Measurements from ENCODE around the gene STON2.

STON2 gene

DNA sequence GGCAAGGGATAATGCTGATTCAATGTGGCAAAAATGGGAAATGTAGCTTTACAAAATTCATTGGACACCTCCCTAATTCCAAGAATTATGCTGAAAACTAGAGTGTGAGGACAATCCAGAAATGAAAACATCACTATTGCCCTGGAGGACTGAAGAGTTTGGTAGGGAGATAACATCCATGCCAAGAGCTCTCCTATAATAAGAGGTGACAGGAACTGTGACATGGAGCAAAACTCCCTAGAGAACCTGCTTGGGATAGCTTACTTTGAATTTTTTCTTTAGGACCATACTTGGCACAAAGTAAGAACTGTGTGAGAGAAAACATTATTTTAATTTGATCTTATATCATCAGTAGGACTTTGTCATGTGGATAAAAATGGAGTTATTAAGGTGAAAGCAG, 48.9 kb downstream of the STON2 start:
- H3K4me3 ChIP-seq (replicated peaks; ENCODE audit: low read depth, low read length), result no peak overlapping the region
- no peak for DNase-seq (ENCODE audit: low read depth)
- TF ChIP-seq, protein P1, sequence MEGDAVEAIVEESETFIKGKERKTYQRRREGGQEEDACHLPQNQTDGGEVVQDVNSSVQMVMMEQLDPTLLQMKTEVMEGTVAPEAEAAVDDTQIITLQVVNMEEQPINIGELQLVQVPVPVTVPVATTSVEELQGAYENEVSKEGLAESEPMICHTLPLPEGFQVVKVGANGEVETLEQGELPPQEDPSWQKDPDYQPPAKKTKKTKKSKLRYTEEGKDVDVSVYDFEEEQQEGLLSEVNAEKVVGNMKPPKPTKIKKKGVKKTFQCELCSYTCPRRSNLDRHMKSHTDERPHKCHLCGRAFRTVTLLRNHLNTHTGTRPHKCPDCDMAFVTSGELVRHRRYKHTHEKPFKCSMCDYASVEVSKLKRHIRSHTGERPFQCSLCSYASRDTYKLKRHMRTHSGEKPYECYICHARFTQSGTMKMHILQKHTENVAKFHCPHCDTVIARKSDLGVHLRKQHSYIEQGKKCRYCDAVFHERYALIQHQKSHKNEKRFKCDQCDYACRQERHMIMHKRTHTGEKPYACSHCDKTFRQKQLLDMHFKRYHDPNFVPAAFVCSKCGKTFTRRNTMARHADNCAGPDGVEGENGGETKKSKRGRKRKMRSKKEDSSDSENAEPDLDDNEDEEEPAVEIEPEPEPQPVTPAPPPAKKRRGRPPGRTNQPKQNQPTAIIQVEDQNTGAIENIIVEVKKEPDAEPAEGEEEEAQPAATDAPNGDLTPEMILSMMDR (IDR thresholded peaks at IDR 0.05; ENCODE audit: low read length, missing control alignments), result no peak

DNA sequence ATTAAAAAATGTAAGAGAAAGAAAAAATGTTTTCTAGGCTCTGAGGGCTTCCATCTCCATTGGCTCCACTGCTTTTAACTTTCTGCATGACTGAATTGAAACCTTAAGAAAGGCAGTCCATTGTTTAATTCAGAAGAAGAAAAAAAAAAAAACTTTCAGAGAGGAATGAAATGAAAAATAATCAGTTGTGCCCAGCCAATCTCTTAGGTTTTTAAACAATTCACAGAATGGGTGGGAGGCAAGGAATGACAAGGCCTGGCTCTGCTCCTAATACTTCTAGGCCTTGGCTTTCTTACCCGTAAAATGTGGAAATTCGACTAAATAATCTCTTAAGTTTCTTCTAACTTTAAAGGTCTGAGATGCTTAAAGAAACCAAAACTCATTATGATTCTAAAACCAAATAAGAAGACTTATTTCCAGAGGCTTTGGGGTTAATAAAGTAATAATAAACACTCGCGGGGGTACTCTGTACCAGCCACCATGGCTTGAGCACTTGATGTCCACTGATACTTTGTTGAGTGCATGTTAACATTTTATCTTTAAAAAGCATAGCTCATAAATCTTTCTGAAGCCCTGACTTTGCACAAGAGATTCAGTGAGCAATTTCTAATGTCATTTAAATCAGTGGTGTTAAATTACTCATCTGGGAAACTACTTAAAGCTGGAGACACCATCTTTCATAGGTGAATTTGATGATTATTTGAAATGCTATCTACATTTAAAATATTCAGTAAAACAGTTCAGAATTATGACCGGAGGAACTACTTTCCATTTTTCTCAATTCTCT, 49.6 kb downstream of the STON2 start:
- TF ChIP-seq, protein P1 (IDR thresholded peaks at IDR 0.05; ENCODE audit: low read length, missing control alignments), result no peak
- DNase-seq (ENCODE audit: low read depth), result no peak
- H3K4me3 ChIP-seq (replicated peaks; ENCODE audit: low read depth, low read length), result no peak overlapping the region

DNA sequence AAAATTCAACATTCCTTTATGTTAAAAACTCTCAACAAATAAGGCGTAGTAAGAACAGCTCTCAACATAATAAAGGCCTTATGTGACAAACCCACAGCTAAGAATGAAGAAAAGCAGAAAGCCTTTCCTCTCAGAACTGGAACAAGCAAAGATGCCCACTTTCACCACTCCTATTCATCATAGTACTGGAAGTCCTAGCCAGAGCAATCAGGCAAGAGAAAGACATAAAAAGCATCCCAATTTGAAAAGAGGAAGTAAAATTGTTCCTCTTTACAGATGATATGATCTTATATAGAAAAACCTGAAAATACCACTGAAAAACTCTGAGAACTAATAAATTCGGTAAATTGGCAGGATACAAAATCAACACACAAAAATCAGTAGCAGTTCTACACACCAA, 52.1 kb downstream of the STON2 start:
- no peak overlapping the region for H3K4me3 ChIP-seq (replicated peaks; ENCODE audit: low read depth, low read length)
- DNase-seq (ENCODE audit: low read depth), result no peak
- TF ChIP-seq, protein P1 (IDR thresholded peaks at IDR 0.05; ENCODE audit: low read length, missing control alignments), result no peak

DNA sequence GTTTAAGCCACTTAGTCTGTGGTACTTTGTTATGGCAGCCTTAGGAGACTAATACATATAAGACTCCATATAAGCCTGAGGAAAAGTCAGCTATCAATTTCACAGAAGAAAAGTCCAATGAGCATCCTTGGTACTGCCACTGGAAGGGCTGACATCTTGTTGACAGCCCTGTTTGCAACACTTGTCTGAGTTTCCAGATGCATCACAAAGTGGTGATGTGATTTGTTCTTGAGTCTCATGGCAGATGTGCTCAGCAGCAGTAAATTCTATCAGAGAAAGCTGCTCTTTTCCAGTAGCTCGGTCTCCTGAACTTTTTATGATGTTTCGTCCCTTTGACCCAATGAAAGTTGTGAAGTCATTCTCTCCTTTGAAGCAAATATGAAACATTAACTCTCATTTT, 54.3 kb downstream of the STON2 start:
- TF ChIP-seq, protein P1 (IDR thresholded peaks at IDR 0.05; ENCODE audit: low read length, missing control alignments), result no peak
- no peak for DNase-seq (ENCODE audit: low read depth)
- H3K4me3 ChIP-seq (replicated peaks; ENCODE audit: low read depth, low read length), result no peak overlapping the region

DNA sequence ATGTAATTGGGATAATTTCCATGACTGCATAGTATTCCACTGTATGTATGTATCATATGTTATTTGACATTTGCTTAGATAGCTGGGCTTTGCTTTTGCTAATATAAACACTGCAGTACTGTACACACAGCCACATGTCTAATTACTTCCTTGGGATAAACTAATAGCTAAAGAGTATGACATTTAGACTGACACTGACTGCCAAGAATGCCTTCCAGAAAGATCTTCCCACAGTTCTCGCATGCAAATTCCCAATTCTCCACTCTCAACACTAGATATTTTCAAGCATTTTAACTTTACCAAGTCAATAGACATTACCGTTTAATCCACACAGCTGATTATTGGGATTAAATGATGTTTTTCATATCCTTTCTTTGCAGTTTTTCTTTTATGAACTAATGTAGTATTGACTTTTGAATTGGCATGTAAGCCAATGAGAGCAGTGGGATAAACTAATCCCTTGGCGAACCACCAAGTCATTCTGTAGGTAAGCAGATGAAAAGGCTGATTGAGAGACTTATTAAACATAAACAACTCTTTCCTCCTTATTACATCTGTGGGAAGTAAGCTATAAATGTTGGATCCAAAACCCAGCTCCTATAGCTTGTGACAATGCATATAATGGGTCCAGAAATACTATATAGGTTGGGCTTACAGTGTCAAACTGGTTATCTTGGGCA, 55.5 kb downstream of the STON2 start:
- TF ChIP-seq, protein P1 (IDR thresholded peaks at IDR 0.05; ENCODE audit: low read length, missing control alignments), result no peak
- DNase-seq (ENCODE audit: low read depth), result no peak
- no peak overlapping the region for H3K4me3 ChIP-seq (replicated peaks; ENCODE audit: low read depth, low read length)

DNA sequence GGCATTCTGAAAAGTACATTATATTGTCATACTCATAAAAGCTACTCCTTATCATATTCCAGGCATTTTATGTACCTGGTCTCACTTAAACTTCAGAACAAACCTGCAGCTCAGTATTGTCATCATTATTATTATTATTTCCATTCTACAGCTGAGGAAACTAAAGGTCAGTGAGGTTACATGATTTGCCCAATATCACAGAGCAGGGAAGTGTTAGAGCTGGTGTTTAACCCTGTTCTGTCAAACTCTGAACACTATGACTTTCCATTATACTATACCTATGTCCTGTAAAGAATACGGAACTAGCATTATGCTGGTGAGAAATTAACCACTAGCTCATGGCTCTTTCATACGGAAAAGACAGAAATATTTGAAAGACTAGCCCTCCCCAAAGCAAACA, 56.4 kb downstream of the STON2 start:
- no peak for DNase-seq (ENCODE audit: low read depth)
- TF ChIP-seq, protein P1 (IDR thresholded peaks at IDR 0.05; ENCODE audit: low read length, missing control alignments), result no peak
- no peak overlapping the region for H3K4me3 ChIP-seq (replicated peaks; ENCODE audit: low read depth, low read length)

Data from fibroblast of pulmonary artery (primary cell).